SK-N-SH (cell line): ENCODE data around the gene CCRL2. TPM values are rescaled to one million over a fixed set of nuclear protein-coding genes. Genes with fewer than 3 reads are reported as not detected.

Experiments used
- CTCF ChIA-PET: fragments of 300-600, 350-600 bp; formaldehyde crosslinking; extraction: SDS; loops from one replicate; lab custom pipeline; 2021; lab: Yijun Ruan, JAX
- POLR2A ChIA-PET: fragments of 350-600 bp; sonication (Branson Sonifier 250); formaldehyde crosslinking; extraction: SDS; loops from one replicate; lab custom pipeline; 2020; ENCODE audit warnings: antibody characterized with exemption, inconsistent platforms; lab: Yijun Ruan, JAX
- DNase-seq: peaks from one replicate; pipeline ENCODE4 v3.0.0; 2012
- H2AFZ ChIP-seq: fragments of 200-600 bp; sonication (generic); 2 replicates; pipeline ENCODE4 v1.8.1; 2016; ENCODE audit warnings: antibody characterized with exemption, mild to moderate bottlenecking, low read depth
- H3F3A ChIP-seq: fragments of 200-600 bp; sonication (generic); replicated peaks from 2 replicates; pipeline ENCODE3; 2016; ENCODE audit warnings: antibody characterized with exemption, mild to moderate bottlenecking; ENCODE audit not compliant: insufficient read depth
- H3K27ac ChIP-seq, 2 experiments: fragments of 200-500 bp in 1 of 2; fragments of 200-600 bp in 1 of 2; sonication (Bioruptor generic) in 1 of 2; sonication (generic), shearing (Covaris generic) in 1 of 2; 2 replicates each; pipeline versions ENCODE4 v1.5.1 to v1.6.1; 2014 to 2016; ENCODE audit warnings: low read depth in 2 of 2, inconsistent platforms in 1 of 2, low read length in 1 of 2, mild to moderate bottlenecking in 1 of 2, mixed read lengths in 1 of 2
- H3K27me3 ChIP-seq: fragments of 200-600 bp; sonication (generic), shearing (Covaris generic); 2 replicates; pipeline ENCODE4 v1.6.1; 2016; ENCODE audit warnings: mixed run types; ENCODE audit not compliant: insufficient read depth
- H3K36me3 ChIP-seq, 2 experiments: fragments of 200-500 bp in 1 of 2; fragments of 200-600 bp in 1 of 2; sonication (Bioruptor generic) in 1 of 2; sonication (generic) in 1 of 2; replicated peaks in 1 of 2; 2 replicates each; pipeline versions ENCODE3 to v1.5.1; 2014 to 2016; ENCODE audit warnings: low read length in 1 of 2, mild to moderate bottlenecking in 1 of 2; ENCODE audit not compliant: insufficient read depth in 2 of 2, control insufficient read depth in 1 of 2
- H3K4me1 ChIP-seq, 2 experiments: fragments of 200-500 bp in 1 of 2; fragments of 200-600 bp in 1 of 2; sonication (Bioruptor generic) in 1 of 2; sonication (generic), shearing (Covaris generic) in 1 of 2; 2 replicates each; pipeline versions ENCODE4 v1.5.1 to v1.6.1; 2014 to 2016; ENCODE audit warnings: low read depth in 1 of 2, low read length in 1 of 2, mixed run types in 1 of 2; ENCODE audit not compliant: insufficient read depth in 2 of 2, control insufficient read depth in 1 of 2
- H3K4me2 ChIP-seq: fragments of 200-600 bp; sonication (generic), shearing (Covaris generic); 2 replicates; pipeline ENCODE4 v1.6.1; 2017; ENCODE audit warnings: mixed run types
- H3K4me3 ChIP-seq, 2 experiments: fragments of 200-500 bp in 1 of 2; fragments of 200-600 bp in 1 of 2; sonication (Bioruptor generic) in 1 of 2; sonication (generic), shearing (Covaris generic) in 1 of 2; 2 replicates each; pipeline versions ENCODE4 v1.5.1 to v1.8.1; 2014 to 2016; ENCODE audit warnings: low read depth in 2 of 2, inconsistent platforms in 1 of 2, low read length in 1 of 2, mild to moderate bottlenecking in 1 of 2, mixed read lengths in 1 of 2, moderate library complexity in 1 of 2
- H3K79me2 ChIP-seq: fragments of 200-600 bp; sonication (generic); 2 replicates; pipeline ENCODE4 v1.8.1; 2017; ENCODE audit warnings: mild to moderate bottlenecking; ENCODE audit not compliant: insufficient read depth
- H3K9ac ChIP-seq: fragments of 200-600 bp; sonication (generic); 2 replicates; pipeline ENCODE4 v1.6.1; 2017; ENCODE audit warnings: mixed run types
- H3K9me2 ChIP-seq: fragments of 200-600 bp; sonication (generic); 2 replicates; pipeline ENCODE4 v1.6.1; 2017; ENCODE audit warnings: mixed run types
- H3K9me3 ChIP-seq: fragments of 200-600 bp; sonication (generic); 2 replicates; pipeline ENCODE4 v1.6.1; 2017; ENCODE audit warnings: mixed run types, mild to moderate bottlenecking, moderate library complexity
- H4K20me1 ChIP-seq: fragments of 200-600 bp; sonication (generic); 2 replicates; pipeline ENCODE4 v1.6.1; 2017; ENCODE audit warnings: mild to moderate bottlenecking, mixed run types; ENCODE audit not compliant: insufficient read depth
- CHD2 ChIP-seq: fragments of 150-350 bp; IDR thresholded peaks from 2 replicates; pipeline ENCODE4 v1.6.1; 2018; ENCODE audit warnings: low read length; ENCODE audit not compliant: partially characterized antibody
- ELF1 ChIP-seq: IDR thresholded peaks from 2 replicates; pipeline ENCODE4 v1.4.0; 2012
- EZH2phosphoT487 ChIP-seq: fragments of 200-600 bp; sonication (generic); IDR thresholded peaks from 2 replicates; pipeline ENCODE4 v1.6.1; 2017; ENCODE audit warnings: low read depth, mixed run types, mild to moderate bottlenecking, antibody characterized with exemption, moderate library complexity, borderline replicate concordance
- FOXM1 ChIP-seq: IDR thresholded peaks from 2 replicates; pipeline ENCODE4 v1.4.0; 2012; ENCODE audit warnings: low read depth, mild to moderate bottlenecking
- MEF2A ChIP-seq: IDR thresholded peaks from 2 replicates; pipeline ENCODE4 v1.4.0; 2012; ENCODE audit warnings: low read depth, borderline replicate concordance
- RAD21 ChIP-seq: IDR thresholded peaks from 2 replicates; pipeline ENCODE4 v1.6.1; 2012; ENCODE audit warnings: mild to moderate bottlenecking, low read length
- RXRA ChIP-seq: IDR thresholded peaks from 2 replicates; pipeline ENCODE4 v1.4.0; 2012; ENCODE audit warnings: low read depth, mild to moderate bottlenecking, borderline replicate concordance
- SIN3A ChIP-seq: IDR thresholded peaks from 2 replicates; pipeline ENCODE4 v1.6.1; 2012; ENCODE audit warnings: low read depth, mild to moderate bottlenecking, low read length, moderate library complexity, borderline replicate concordance
- SMC3 ChIP-seq: IDR thresholded peaks from 2 replicates; pipeline ENCODE4 v1.6.1; 2012; ENCODE audit warnings: low read depth, low read length, improper control_type of control experiment
- TEAD4 ChIP-seq: IDR thresholded peaks from 2 replicates; pipeline ENCODE4 v1.4.0; 2012; ENCODE audit warnings: mild to moderate bottlenecking, borderline replicate concordance; ENCODE audit not compliant: insufficient read depth
- WGBS: methylation state at CpG from one replicate; pipeline ENCODE4 v1.1.6; 2017; ENCODE audit warnings: low lambda C conversion rate; 5-methylcytosine and 5-hydroxymethylcytosine counted together
- polyA plus RNA-seq, 3 experiments: library from polyadenylated mRNA; depleted of rRNA; stranded (reverse); fragments of >200 nt; gene quantifications; 2 replicates each; pipeline ENCODE4 v1.2.3, GENCODE V29; 2012
- TF ChIP-seq, protein P1 (sequence below): IDR thresholded peaks from 2 replicates; pipeline ENCODE4 v1.4.0; 2012; ENCODE audit warnings: low read depth, borderline replicate concordance
- TF ChIP-seq, protein P2 (sequence below): IDR thresholded peaks from 2 replicates; pipeline ENCODE4 v1.4.0; 2012; ENCODE audit warnings: low read depth, borderline replicate concordance
- TF ChIP-seq, protein P3 (sequence below): IDR thresholded peaks from 2 replicates; pipeline ENCODE4; 2012
- TF ChIP-seq, protein P4 (sequence below): fragments of 200-600 bp; sonication (generic); IDR thresholded peaks from 2 replicates; pipeline ENCODE4 v1.6.1; 2017; ENCODE audit warnings: antibody characterized with exemption, mild to moderate bottlenecking, moderate library complexity
- TF ChIP-seq, protein P5 (sequence below): IDR thresholded peaks from 2 replicates; pipeline ENCODE4 v1.4.0; 2012; ENCODE audit warnings: low read depth

Gene CCRL2
- polyA plus RNA-seq, 1 of the 3 experiments (the other 2 are of a cell fraction) = not detected

DNA sequence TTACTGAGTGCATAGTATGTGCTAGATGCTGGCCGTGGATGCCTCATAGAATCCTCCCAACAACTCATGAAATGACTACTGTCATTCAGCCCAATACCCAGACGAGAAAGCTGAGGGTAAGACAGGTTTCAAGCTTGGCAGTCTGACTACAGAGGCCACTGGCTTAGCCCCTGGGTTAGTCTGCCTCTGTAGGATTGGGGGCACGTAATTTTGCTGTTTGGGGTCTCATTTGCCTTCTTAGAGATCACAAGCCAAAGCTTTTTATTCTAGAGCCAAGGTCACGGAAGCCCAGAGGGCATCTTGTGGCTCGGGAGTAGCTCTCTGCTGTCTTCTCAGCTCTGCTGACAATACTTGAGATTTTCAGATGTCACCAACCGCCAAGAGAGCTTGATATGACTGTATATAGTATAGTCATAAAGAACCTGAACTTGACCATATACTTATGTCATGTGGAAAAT, 37.4 kb upstream of the CCRL2 start:
- CTCF ChIA-PET = interaction anchor here (0.8 to 2.9 kb wide), 5 partner anchors 8 to 291 kb away, joined by 3 to 14 read pairs (median 3); no protein-coding TSS in a partner anchor

DNA sequence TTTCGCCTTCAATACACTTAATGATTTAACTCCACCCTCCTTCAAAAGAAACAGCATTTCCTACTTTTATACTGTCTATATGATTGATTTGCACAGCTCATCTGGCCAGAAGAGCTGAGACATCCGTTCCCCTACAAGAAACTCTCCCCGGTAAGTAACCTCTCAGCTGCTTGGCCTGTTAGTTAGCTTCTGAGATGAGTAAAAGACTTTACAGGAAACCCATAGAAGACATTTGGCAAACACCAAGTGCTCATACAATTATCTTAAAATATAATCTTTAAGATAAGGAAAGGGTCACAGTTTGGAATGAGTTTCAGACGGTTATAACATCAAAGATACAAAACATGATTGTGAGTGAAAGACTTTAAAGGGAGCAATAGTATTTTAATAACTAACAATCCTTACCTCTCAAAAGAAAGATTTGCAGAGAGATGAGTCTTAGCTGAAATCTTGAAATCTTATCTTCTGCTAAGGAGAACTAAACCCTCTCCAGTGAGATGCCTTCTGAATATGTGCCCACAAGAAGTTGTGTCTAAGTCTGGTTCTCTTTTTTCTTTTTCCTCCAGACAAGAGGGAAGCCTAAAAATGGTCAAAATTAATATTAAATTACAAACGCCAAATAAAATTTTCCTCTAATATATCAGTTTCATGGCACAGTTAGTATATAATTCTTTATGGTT, 36.1 kb upstream of the CCRL2 start, which contains the start of gene CCR5:
TSS of gene CCR5 (plus strand) at position 108 of the 680 bp plus-strand sequence. CDS start 1,957 bp downstream, outside the sequence.
- no peak within 1 kb of the TSS for H3K9ac ChIP-seq
- 11% methylated on average over 5 of the region's 5 CpGs for WGBS
- no peak for DNase-seq
- H3K9me2 ChIP-seq = no peaks in the 10 kb centered on the region
- H3K79me2 ChIP-seq = no peaks in the 10 kb centered on the region
- TF ChIP-seq, protein P1, sequence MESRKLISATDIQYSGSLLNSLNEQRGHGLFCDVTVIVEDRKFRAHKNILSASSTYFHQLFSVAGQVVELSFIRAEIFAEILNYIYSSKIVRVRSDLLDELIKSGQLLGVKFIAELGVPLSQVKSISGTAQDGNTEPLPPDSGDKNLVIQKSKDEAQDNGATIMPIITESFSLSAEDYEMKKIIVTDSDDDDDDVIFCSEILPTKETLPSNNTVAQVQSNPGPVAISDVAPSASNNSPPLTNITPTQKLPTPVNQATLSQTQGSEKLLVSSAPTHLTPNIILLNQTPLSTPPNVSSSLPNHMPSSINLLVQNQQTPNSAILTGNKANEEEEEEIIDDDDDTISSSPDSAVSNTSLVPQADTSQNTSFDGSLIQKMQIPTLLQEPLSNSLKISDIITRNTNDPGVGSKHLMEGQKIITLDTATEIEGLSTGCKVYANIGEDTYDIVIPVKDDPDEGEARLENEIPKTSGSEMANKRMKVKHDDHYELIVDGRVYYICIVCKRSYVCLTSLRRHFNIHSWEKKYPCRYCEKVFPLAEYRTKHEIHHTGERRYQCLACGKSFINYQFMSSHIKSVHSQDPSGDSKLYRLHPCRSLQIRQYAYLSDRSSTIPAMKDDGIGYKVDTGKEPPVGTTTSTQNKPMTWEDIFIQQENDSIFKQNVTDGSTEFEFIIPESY = no peak
- TF ChIP-seq RXRA = no peak
- TF ChIP-seq FOXM1 = no peak
- TF ChIP-seq, protein P2, sequence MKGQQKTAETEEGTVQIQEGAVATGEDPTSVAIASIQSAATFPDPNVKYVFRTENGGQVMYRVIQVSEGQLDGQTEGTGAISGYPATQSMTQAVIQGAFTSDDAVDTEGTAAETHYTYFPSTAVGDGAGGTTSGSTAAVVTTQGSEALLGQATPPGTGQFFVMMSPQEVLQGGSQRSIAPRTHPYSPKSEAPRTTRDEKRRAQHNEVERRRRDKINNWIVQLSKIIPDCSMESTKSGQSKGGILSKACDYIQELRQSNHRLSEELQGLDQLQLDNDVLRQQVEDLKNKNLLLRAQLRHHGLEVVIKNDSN = no peak
- TF ChIP-seq, protein P3, sequence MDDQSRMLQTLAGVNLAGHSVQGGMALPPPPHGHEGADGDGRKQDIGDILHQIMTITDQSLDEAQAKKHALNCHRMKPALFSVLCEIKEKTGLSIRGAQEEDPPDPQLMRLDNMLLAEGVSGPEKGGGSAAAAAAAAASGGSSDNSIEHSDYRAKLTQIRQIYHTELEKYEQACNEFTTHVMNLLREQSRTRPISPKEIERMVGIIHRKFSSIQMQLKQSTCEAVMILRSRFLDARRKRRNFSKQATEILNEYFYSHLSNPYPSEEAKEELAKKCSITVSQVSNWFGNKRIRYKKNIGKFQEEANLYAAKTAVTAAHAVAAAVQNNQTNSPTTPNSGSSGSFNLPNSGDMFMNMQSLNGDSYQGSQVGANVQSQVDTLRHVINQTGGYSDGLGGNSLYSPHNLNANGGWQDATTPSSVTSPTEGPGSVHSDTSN = no peak
- TF ChIP-seq MEF2A = no peak
- TF ChIP-seq SIN3A = no peak
- no peak for TF ChIP-seq EZH2phosphoT487
- no peaks in the 10 kb centered on the region for H4K20me1 ChIP-seq
- POLR2A ChIA-PET = no interaction called here
- no peaks in the 10 kb centered on the region for H3K4me1 ChIP-seq
- H3K4me3 ChIP-seq = no peak within 1 kb of the TSS
- no peak within 1 kb of the TSS for H3K4me2 ChIP-seq
- H3F3A ChIP-seq = peaks cover 3% of the 10 kb centered on the region
- no peak within 1 kb of the TSS for H2AFZ ChIP-seq
- peaks cover 40% of the 10 kb centered on the region for H3K27me3 ChIP-seq
- H3K9me3 ChIP-seq = no peaks in the 10 kb centered on the region
- CTCF ChIA-PET = interaction anchor here (1.3 kb wide), 2 partner anchors 36 to 79 kb away, joined by 3 to 4 read pairs; partner anchors contain the start of genes CCR5AS and CCRL2
- H3K36me3 ChIP-seq = no peaks in the 10 kb centered on the region
- H3K27ac ChIP-seq = no peak within 1 kb of the TSS

More for the DNA sequence above, 37.4 kb upstream of the CCRL2 start:
- TF ChIP-seq, protein P1 = no peak
- no peak for TF ChIP-seq TEAD4
- TF ChIP-seq, protein P4, sequence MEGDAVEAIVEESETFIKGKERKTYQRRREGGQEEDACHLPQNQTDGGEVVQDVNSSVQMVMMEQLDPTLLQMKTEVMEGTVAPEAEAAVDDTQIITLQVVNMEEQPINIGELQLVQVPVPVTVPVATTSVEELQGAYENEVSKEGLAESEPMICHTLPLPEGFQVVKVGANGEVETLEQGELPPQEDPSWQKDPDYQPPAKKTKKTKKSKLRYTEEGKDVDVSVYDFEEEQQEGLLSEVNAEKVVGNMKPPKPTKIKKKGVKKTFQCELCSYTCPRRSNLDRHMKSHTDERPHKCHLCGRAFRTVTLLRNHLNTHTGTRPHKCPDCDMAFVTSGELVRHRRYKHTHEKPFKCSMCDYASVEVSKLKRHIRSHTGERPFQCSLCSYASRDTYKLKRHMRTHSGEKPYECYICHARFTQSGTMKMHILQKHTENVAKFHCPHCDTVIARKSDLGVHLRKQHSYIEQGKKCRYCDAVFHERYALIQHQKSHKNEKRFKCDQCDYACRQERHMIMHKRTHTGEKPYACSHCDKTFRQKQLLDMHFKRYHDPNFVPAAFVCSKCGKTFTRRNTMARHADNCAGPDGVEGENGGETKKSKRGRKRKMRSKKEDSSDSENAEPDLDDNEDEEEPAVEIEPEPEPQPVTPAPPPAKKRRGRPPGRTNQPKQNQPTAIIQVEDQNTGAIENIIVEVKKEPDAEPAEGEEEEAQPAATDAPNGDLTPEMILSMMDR = no peak
- TF ChIP-seq, protein P5, sequence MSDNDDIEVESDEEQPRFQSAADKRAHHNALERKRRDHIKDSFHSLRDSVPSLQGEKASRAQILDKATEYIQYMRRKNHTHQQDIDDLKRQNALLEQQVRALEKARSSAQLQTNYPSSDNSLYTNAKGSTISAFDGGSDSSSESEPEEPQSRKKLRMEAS = no peak
- TF ChIP-seq CHD2 = no peak
- no peak for TF ChIP-seq EZH2phosphoT487
- TF ChIP-seq ELF1 = no peak
- TF ChIP-seq RAD21 = no peak
- TF ChIP-seq SMC3 = no peak
- TF ChIP-seq, all 33 proteins: peak for 0
- H2AFZ ChIP-seq = no peak overlapping the region
- no peak overlapping the region for H3K27ac ChIP-seq
- no peak overlapping the region for H3K4me3 ChIP-seq
- WGBS = 0% methylated on average over 6 of the region's 6 CpGs
- no peaks in the 10 kb centered on the region for H4K20me1 ChIP-seq
- no peaks in the 10 kb centered on the region for H3K36me3 ChIP-seq
- H3K27me3 ChIP-seq = peaks cover 39% of the 10 kb centered on the region
- POLR2A ChIA-PET = no interaction called here
- H3K4me2 ChIP-seq = no peak overlapping the region
- H3K9me2 ChIP-seq = no peaks in the 10 kb centered on the region
- H3K9ac ChIP-seq = no peak overlapping the region
- H3F3A ChIP-seq = peaks cover 3% of the 10 kb centered on the region
- H3K79me2 ChIP-seq = no peaks in the 10 kb centered on the region
- no peaks in the 10 kb centered on the region for H3K9me3 ChIP-seq
- DNase-seq = no peak
- no peaks in the 10 kb centered on the region for H3K4me1 ChIP-seq
